H1 (cell line): ENCODE results near the gene ZC2HC1C. TPM values are rescaled to one million over a fixed set of nuclear protein-coding genes. Genes with fewer than 3 reads are reported as not detected.

Source experiments
- CTCF ChIA-PET: fragments of 300-600 bp; sonication (Branson Sonifier 250); formaldehyde crosslinking; loops from one replicate; lab custom pipeline; 2021; ENCODE audit not compliant: partially characterized antibody; lab: Charles Lee
- POLR2A ChIA-PET: fragments of 300-600 bp; sonication (Branson Sonifier 250); formaldehyde crosslinking; loops from one replicate; lab custom pipeline; 2021; ENCODE audit warnings: inconsistent platforms; ENCODE audit not compliant: partially characterized antibody; lab: Charles Lee
- DNase-seq, 2 experiments: peaks; one replicate each; pipeline versions ENCODE4 v3.0.0 to v3.0.0-alpha.2; 2010 to 2022; ENCODE audit warnings: low spot score in 2 of 2, low read depth in 1 of 2, mixed read lengths in 1 of 2
- FAIRE-seq: peaks from 2 replicates; lab custom pipeline; 2011; peaks lifted over from hg19 to GRCh38; lab: Jason Lieb, UNC
- H2AFZ ChIP-seq: 2 replicates; pipeline ENCODE4 v1.8.1; 2012; ENCODE audit warnings: low read length, inconsistent platforms
- H2AK5ac ChIP-seq: 2 replicates; pipeline ENCODE4 v1.6.1; 2013; ENCODE audit warnings: low read depth, low read length
- H2BK120ac ChIP-seq: replicated peaks from 2 replicates; pipeline ENCODE3; 2013; ENCODE audit warnings: low read depth, low read length, inconsistent platforms
- H2BK12ac ChIP-seq: 2 replicates; pipeline ENCODE4 v1.6.1; 2013; ENCODE audit warnings: low read depth, low read length
- H2BK15ac ChIP-seq: 2 replicates; pipeline ENCODE4 v1.6.1; 2013; ENCODE audit warnings: low read length
- H2BK20ac ChIP-seq: 2 replicates; pipeline ENCODE4 v1.6.1; 2013; ENCODE audit warnings: low read length
- H2BK5ac ChIP-seq: 2 replicates; pipeline ENCODE4 v1.6.1; 2013; ENCODE audit warnings: low read depth, low read length
- H3K14ac ChIP-seq: 2 replicates; pipeline ENCODE4 v1.6.1; 2013; ENCODE audit warnings: inconsistent platforms; ENCODE audit not compliant: insufficient read length
- H3K18ac ChIP-seq: 2 replicates; pipeline ENCODE4 v1.6.1; 2013; ENCODE audit warnings: low read length; ENCODE audit errors: extremely low read depth
- H3K23ac ChIP-seq: 2 replicates; pipeline ENCODE4 v1.6.1; 2013; ENCODE audit warnings: inconsistent platforms; ENCODE audit not compliant: insufficient read length
- H3K23me2 ChIP-seq: 2 replicates; pipeline ENCODE4 v1.6.1; 2013; ENCODE audit warnings: low read depth, low read length
- H3K27ac ChIP-seq: 2 replicates; pipeline ENCODE4 v1.6.1; 2011; ENCODE audit warnings: low read depth, low read length, inconsistent platforms
- H3K27me3 ChIP-seq, 4 experiments: replicated peaks in 1 of 4; 1 replicate in 1 of 4; 2 replicates in 3 of 4; pipeline versions ENCODE4 v1.6.1 to v1.8.1; 2011 to 2013; ENCODE audit warnings: low read length in 3 of 4, mild to moderate bottlenecking in 3 of 4, inconsistent platforms in 2 of 4, mixed read lengths in 2 of 4, moderate library complexity in 1 of 4; ENCODE audit not compliant: control insufficient read depth in 3 of 4, insufficient read depth in 3 of 4; ENCODE audit errors: extremely low read depth in 1 of 4
- H3K36me3 ChIP-seq, 4 experiments: 2 replicates each; pipeline versions ENCODE4 v1.6.1 to v1.8.1; 2011 to 2013; ENCODE audit warnings: mild to moderate bottlenecking in 4 of 4, low read length in 3 of 4, moderate library complexity in 2 of 4, control low read depth in 1 of 4, inconsistent platforms in 1 of 4; ENCODE audit not compliant: insufficient read depth in 4 of 4, control insufficient read depth in 2 of 4
- H3K4ac ChIP-seq: replicated peaks from 2 replicates; pipeline ENCODE3; 2013; ENCODE audit warnings: low read length, low read depth, mixed read lengths, inconsistent platforms; ENCODE audit not compliant: insufficient read length
- H3K4me1 ChIP-seq, 4 experiments: replicated peaks in 1 of 4; 1 replicate in 1 of 4; 2 replicates in 3 of 4; pipeline versions ENCODE4 v1.6.1 to v1.8.1; 2011 to 2013; ENCODE audit warnings: low read length in 3 of 4, inconsistent platforms in 2 of 4, mixed read lengths in 1 of 4; ENCODE audit not compliant: insufficient read depth in 4 of 4, control insufficient read depth in 3 of 4
- H3K4me2 ChIP-seq, 2 experiments: 2 replicates each; pipeline versions ENCODE4 v1.6.1 to v1.8.1; 2011 to 2013; ENCODE audit warnings: low read depth in 2 of 2, low read length in 2 of 2, control low read depth in 1 of 2, inconsistent platforms in 1 of 2, mild to moderate bottlenecking in 1 of 2; ENCODE audit not compliant: insufficient read depth in 1 of 2
- H3K4me3 ChIP-seq, 4 experiments: fragments of 200-600, 300-600 bp in 1 of 4; sonication (generic), shearing (Covaris generic), sonication (Bioruptor Twin) in 1 of 4; 2 replicates each; pipeline versions ENCODE4 v1.5.1 to v1.8.1; 2011 to 2016; ENCODE audit warnings: low read length in 4 of 4, low read depth in 3 of 4, control low read depth in 2 of 4, inconsistent platforms in 2 of 4, mild to moderate bottlenecking in 2 of 4, mixed read lengths in 1 of 4, moderate library complexity in 1 of 4; ENCODE audit not compliant: insufficient read depth in 2 of 4; ENCODE audit errors: extremely low read depth in 1 of 4
- H3K56ac ChIP-seq: replicated peaks from 2 replicates; pipeline ENCODE3; 2013; ENCODE audit warnings: low read depth, mild to moderate bottlenecking, mixed read lengths, low read length, inconsistent platforms; ENCODE audit not compliant: insufficient read length
- H3K79me1 ChIP-seq: 2 replicates; pipeline ENCODE4 v1.6.1; 2013; ENCODE audit warnings: low read depth, low read length, control low read depth
- H3K79me2 ChIP-seq, 2 experiments: 2 replicates each; pipeline versions ENCODE4 v1.6.1 to v1.8.1; 2012 to 2013; ENCODE audit warnings: low read length in 2 of 2, mild to moderate bottlenecking in 2 of 2, inconsistent platforms in 1 of 2; ENCODE audit not compliant: insufficient read depth in 2 of 2, control insufficient read depth in 1 of 2
- H3K9ac ChIP-seq, 4 experiments: replicated peaks in 1 of 4; 1 replicate in 1 of 4; 2 replicates in 3 of 4; pipeline versions ENCODE4 v1.6.1 to v1.8.1; 2011 to 2013; ENCODE audit warnings: low read depth in 3 of 4, low read length in 3 of 4, control low read depth in 2 of 4, mild to moderate bottlenecking in 2 of 4, moderate library complexity in 2 of 4, inconsistent platforms in 1 of 4; ENCODE audit errors: extremely low read depth in 1 of 4
- H3K9me3 ChIP-seq, 2 experiments: 2 replicates each; pipeline versions ENCODE4 v1.6.1 to v1.8.1; 2012 to 2013; ENCODE audit warnings: mild to moderate bottlenecking in 2 of 2, moderate library complexity in 2 of 2, control low read depth in 1 of 2, inconsistent platforms in 1 of 2, low read depth in 1 of 2, low read length in 1 of 2, mixed read lengths in 1 of 2; ENCODE audit not compliant: insufficient read depth in 2 of 2
- H4K20me1 ChIP-seq, 2 experiments: replicated peaks in 1 of 2; 2 replicates each; pipeline versions ENCODE3 to v1.8.1; 2011 to 2013; ENCODE audit warnings: inconsistent platforms in 2 of 2, low read length in 2 of 2, mild to moderate bottlenecking in 1 of 2; ENCODE audit not compliant: insufficient read depth in 2 of 2, control insufficient read depth in 1 of 2
- H4K5ac ChIP-seq: 2 replicates; pipeline ENCODE4 v1.6.1; 2013; ENCODE audit warnings: low read length, low read depth, mixed read lengths, inconsistent platforms; ENCODE audit not compliant: insufficient read length
- H4K8ac ChIP-seq: 2 replicates; pipeline ENCODE4 v1.8.0; 2013; ENCODE audit warnings: mild to moderate bottlenecking, moderate library complexity, low read length, inconsistent platforms; ENCODE audit not compliant: insufficient read depth; ENCODE audit errors: extremely low read depth
- H4K91ac ChIP-seq: replicated peaks from 2 replicates; pipeline ENCODE3; 2013; ENCODE audit warnings: low read length, mixed read lengths, inconsistent platforms; ENCODE audit not compliant: insufficient read length
- ASH2L ChIP-seq: fragments of 200-600, 300-600 bp; sonication (generic); IDR thresholded peaks from one replicate; pipeline ENCODE4 v1.7.1; 2017; ENCODE audit warnings: low read length
- BRCA1 ChIP-seq: IDR thresholded peaks from 2 replicates; pipeline ENCODE4 v1.6.1; 2012; ENCODE audit warnings: low read depth, low read length, improper control_type of control experiment
- CBX5 ChIP-seq: fragments of 300-800, 300-1000 bp; sonication (generic); IDR thresholded peaks from 2 replicates; pipeline ENCODE4 v1.7.1; 2016; ENCODE audit warnings: antibody characterized with exemption, low read length, low read depth
- CHD1 ChIP-seq: IDR thresholded peaks from 2 replicates; pipeline ENCODE4 v1.6.1; 2012; ENCODE audit warnings: low read depth, low read length, improper control_type of control experiment
- EZH2 ChIP-seq: fragments of 200-600 bp; sonication (generic); IDR thresholded peaks from 2 replicates; pipeline ENCODE4 v1.7.1; 2012; ENCODE audit warnings: low read depth, mild to moderate bottlenecking, moderate library complexity, low read length, inconsistent platforms; ENCODE audit not compliant: severe bottlenecking
- RFX5 ChIP-seq: IDR thresholded peaks from 2 replicates; pipeline ENCODE4 v1.6.1; 2011; ENCODE audit warnings: low read depth, low read length, improper control_type of control experiment, borderline replicate concordance
- SUZ12 ChIP-seq: fragments of 200-600 bp; sonication (generic); IDR thresholded peaks from 2 replicates; pipeline ENCODE4 v1.6.1; 2012; ENCODE audit warnings: mild to moderate bottlenecking, inconsistent platforms, low read length, moderate library complexity, mixed read lengths
- TBP ChIP-seq: IDR thresholded peaks from 2 replicates; pipeline ENCODE4 v1.6.1; 2011; ENCODE audit warnings: low read depth, low read length, improper control_type of control experiment
- TEAD4 ChIP-seq: IDR thresholded peaks from 2 replicates; pipeline ENCODE4 v1.6.1; 2012; ENCODE audit warnings: low read depth, low read length, inconsistent platforms, mixed read lengths
- ZNF274 ChIP-seq: IDR thresholded peaks from 2 replicates; pipeline ENCODE4 v1.7.0; 2012; ENCODE audit warnings: low read length, borderline replicate concordance; ENCODE audit errors: extremely low read depth
- WGBS, 2 experiments: shearing (Covaris generic) in 1 of 2; methylation state at CpG; one replicate each; pipeline versions ENCODE4 v1.1.6 to v1.1.7; 2013 to 2015; ENCODE audit warnings: low lambda C conversion rate in 2 of 2, mixed read lengths in 2 of 2, inconsistent platforms in 1 of 2, low coverage in 1 of 2, missing lambda C conversion rate in 1 of 2; ENCODE audit not compliant: insufficient replicate concordance in 2 of 2, insufficient coverage in 1 of 2, insufficient read length in 1 of 2; ENCODE audit errors: extremely low coverage in 1 of 2, missing lambda C conversion rate in 1 of 2; 5-methylcytosine and 5-hydroxymethylcytosine counted together
- polyA plus RNA-seq, 7 experiments: library from polyadenylated mRNA; depleted of rRNA in 3 of 7; stranded (reverse) in 5 of 7; unstranded in 2 of 7; fragments of >200 nt in 5 of 7; fragments of 200-250 nt in 2 of 7; gene quantifications; 1 replicate in 5 of 7; 2 replicates in 1 of 7; 4 replicates in 1 of 7; pipeline versions ENCODE4 v1.2.1 to v1.2.3, GENCODE V29; 2011 to 2013; ENCODE audit warnings: missing spikeins in 2 of 7, mixed read lengths in 2 of 7
- total RNA-seq: library from RNA; stranded (reverse); fragmentation: NEBNext Ultra II Directional; extraction: Animal tissue kit (Norgen Biotek cat#: 25700); gene quantifications from 2 replicates; pipeline ENCODE4 v1.2.1, GENCODE V29; 2021

ZC2HC1C gene
- total and polyA plus RNA-seq, 2 of the 8 experiments (the other 6 are each of a cell fraction or from before 2014, with no cell fraction given) = 0.57 to 1.2 TPM

- Histone ChIP-seq H2BK20ac (no peak overlapping the region), H2AFZ (no peak overlapping the region), H3K4ac (no peak overlapping the region), H4K20me1 (no peaks in the 10 kb centered on the region), H2BK120ac (no peak overlapping the region), H2BK12ac (no peak overlapping the region), H3K23me2 (peaks cover 14% of the 10 kb centered on the region), H3K4me3 (no peak overlapping the region), H3K14ac (no peak overlapping the region), H2BK5ac (no peak overlapping the region), H3K4me2 (peak overlapping the region in 1 of 2 experiments; percentile 6; a peak in 2 of 4 replicates), H3K36me3 (no peaks in the 10 kb centered on the region), H3K27me3 (no peaks in the 10 kb centered on the region), H3K9ac (no peak overlapping the region), H3K56ac (no peak overlapping the region), H3K4me1 (peaks cover 0 to 3% (median under 1%) of the 10 kb centered on the region in 4 experiments; a peak in 2 of 7 replicates), H4K8ac (no peak overlapping the region), H4K91ac (no peak overlapping the region), H3K18ac (no peak overlapping the region), H2BK15ac (no peak overlapping the region), H3K79me1 (peaks cover 7% of the 10 kb centered on the region), H3K9me3 (no peaks in the 10 kb centered on the region), H2AK5ac (no peak overlapping the region), H4K5ac (no peak overlapping the region), H3K27ac (no peak overlapping the region), H3K79me2 (peaks cover 0 to 19% of the 10 kb centered on the region in 2 experiments; a peak in 2 of 4 replicates), H3K23ac (no peak overlapping the region)
- 83% methylated on average over 1 of the region's 1 CpG; no CpG with 5 or more reads in 1 of the 2 experiments for WGBS, 2 experiments
- CTCF ChIA-PET = interaction anchor here (0.9 to 5.6 kb wide), 5 partner anchors 11 to 122 kb away, joined by 3 to 39 read pairs (median 3); no protein-coding TSS in a partner anchor
- TF ChIP-seq ZNF274 (no peak), BRCA1 (no peak), TEAD4 (no peak), TBP (no peak), EZH2 (no peak), RFX5 (no peak), ASH2L (no peak), SUZ12 (no peak), CHD1 (no peak), CBX5 (no peak)
- DNase-seq (no peak), FAIRE-seq (no peak)
- POLR2A ChIA-PET = interaction anchor here (1.0 to 3.9 kb wide), 3 partner anchors 11 to 29 kb away, joined by 3 to 15 read pairs (median 4); partner anchors contain the start of gene MLH3
Observed at GRCh38 chr14:75067212-75067611, 2.2 kb upstream of the ZC2HC1C start.
